ENCODE measurements around the gene GDI1.

DNA sequence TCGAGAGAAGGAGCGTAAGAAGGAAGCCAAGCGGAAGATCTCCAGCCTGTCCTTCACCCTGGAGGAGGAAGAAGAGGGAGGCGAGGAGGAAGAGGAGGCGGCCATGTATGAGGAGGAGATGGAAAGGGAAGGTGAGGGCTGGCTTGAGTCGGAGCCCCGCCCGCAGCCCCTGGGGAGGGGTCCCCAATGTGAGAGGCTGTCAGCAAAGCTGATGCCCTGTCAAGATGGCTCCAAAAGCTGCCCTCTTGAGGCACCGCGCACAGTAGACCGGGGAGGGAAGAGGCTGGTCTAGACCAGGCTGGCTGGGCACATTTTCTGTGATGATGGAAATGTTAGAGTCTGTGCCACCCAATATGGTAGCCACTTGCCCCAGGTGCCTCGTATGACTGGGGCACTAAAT, 9.5 kb downstream of the GDI1 start:
- TF ChIP-seq, protein P1, sequence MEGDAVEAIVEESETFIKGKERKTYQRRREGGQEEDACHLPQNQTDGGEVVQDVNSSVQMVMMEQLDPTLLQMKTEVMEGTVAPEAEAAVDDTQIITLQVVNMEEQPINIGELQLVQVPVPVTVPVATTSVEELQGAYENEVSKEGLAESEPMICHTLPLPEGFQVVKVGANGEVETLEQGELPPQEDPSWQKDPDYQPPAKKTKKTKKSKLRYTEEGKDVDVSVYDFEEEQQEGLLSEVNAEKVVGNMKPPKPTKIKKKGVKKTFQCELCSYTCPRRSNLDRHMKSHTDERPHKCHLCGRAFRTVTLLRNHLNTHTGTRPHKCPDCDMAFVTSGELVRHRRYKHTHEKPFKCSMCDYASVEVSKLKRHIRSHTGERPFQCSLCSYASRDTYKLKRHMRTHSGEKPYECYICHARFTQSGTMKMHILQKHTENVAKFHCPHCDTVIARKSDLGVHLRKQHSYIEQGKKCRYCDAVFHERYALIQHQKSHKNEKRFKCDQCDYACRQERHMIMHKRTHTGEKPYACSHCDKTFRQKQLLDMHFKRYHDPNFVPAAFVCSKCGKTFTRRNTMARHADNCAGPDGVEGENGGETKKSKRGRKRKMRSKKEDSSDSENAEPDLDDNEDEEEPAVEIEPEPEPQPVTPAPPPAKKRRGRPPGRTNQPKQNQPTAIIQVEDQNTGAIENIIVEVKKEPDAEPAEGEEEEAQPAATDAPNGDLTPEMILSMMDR (conservative IDR thresholded peaks at IDR 0.05; ENCODE audit: low read depth, low read length): no peak
- no peak for TF ChIP-seq EZH2phosphoT487 (IDR thresholded peaks at IDR 0.05; ENCODE audit: borderline replicate concordance, low read length)

Data from PC-3 (cell line).